OCI-LY7 (cell line): ENCODE results near the gene MSANTD1. TPM values are rescaled to one million over a fixed set of nuclear protein-coding genes. Genes with fewer than 3 reads are reported as not detected.

Source experiments
- BruUV-seq: library from RNA; stranded (reverse); fragments of 400-500 nt; replicated peaks from 2 replicates; lab custom pipeline; 2021; lab: Mats Ljungman, UMichigan
- CTCF ChIA-PET: fragments of 300-600 bp; sonication (Branson Sonifier 250); formaldehyde crosslinking; loops from one replicate; lab custom pipeline; 2022; ENCODE audit warnings: antibody characterized with exemption; ENCODE audit not compliant: unreplicated experiment; lab: Charles Lee
- POLR2A ChIA-PET: fragments of 300-600 bp; sonication (Branson Sonifier 250); formaldehyde crosslinking; loops from one replicate; lab custom pipeline; 2022; ENCODE audit warnings: antibody characterized with exemption; lab: Charles Lee
- DNase-seq: peaks from one replicate; pipeline ENCODE4 v3.0.0-alpha.2; 2015; ENCODE audit warnings: low spot score
- H2AFZ ChIP-seq: fragments of 200-600 bp; sonication (generic), shearing (Covaris generic); 2 replicates; pipeline ENCODE4 v1.6.1; 2014; ENCODE audit warnings: mild to moderate bottlenecking, antibody characterized with exemption, low read length, moderate library complexity
- H3K27ac ChIP-seq: fragments of 200-600 bp; sonication (generic); 2 replicates; pipeline ENCODE4 v1.5.1; 2014; ENCODE audit warnings: mixed run types, low read depth, mild to moderate bottlenecking, moderate library complexity, low read length, inconsistent platforms; ENCODE audit not compliant: poor library complexity, severe bottlenecking
- H3K36me3 ChIP-seq: fragments of 200-600 bp; sonication (generic); 2 replicates; pipeline ENCODE4 v1.6.1; 2014; ENCODE audit warnings: mild to moderate bottlenecking, antibody characterized with exemption, low read length, moderate library complexity, mixed read lengths; ENCODE audit not compliant: insufficient read depth
- H3K4me1 ChIP-seq: fragments of 200-600 bp; sonication (generic); 2 replicates; pipeline ENCODE4 v1.5.1; 2014; ENCODE audit warnings: mild to moderate bottlenecking, low read length; ENCODE audit not compliant: insufficient read depth, poor library complexity, severe bottlenecking
- H3K4me2 ChIP-seq: fragments of 200-600 bp; sonication (generic); 2 replicates; pipeline ENCODE4 v1.6.1; 2014; ENCODE audit warnings: mild to moderate bottlenecking, low read length
- H3K4me3 ChIP-seq: fragments of 200-600 bp; sonication (generic); 2 replicates; pipeline ENCODE4 v1.5.1; 2014; ENCODE audit warnings: mild to moderate bottlenecking, low read depth, low read length; ENCODE audit not compliant: poor library complexity, severe bottlenecking
- H3K79me2 ChIP-seq: fragments of 200-600 bp; sonication (generic); 2 replicates; pipeline ENCODE4 v1.6.1; 2016; ENCODE audit warnings: low read depth, mild to moderate bottlenecking, low read length, moderate library complexity, mixed read lengths; ENCODE audit not compliant: insufficient read depth
- H3K9me2 ChIP-seq: fragments of 200-600 bp; sonication (generic); 2 replicates; pipeline ENCODE4 v1.6.1; 2016; ENCODE audit warnings: mild to moderate bottlenecking, low read length, mixed read lengths; ENCODE audit not compliant: insufficient read depth
- H3K9me3 ChIP-seq: fragments of 200-600 bp; sonication (generic); 2 replicates; pipeline ENCODE4 v1.6.1; 2014; ENCODE audit warnings: mild to moderate bottlenecking, mixed run types, low read length, mixed read lengths
- H4K20me1 ChIP-seq: fragments of 200-600 bp; sonication (generic); 2 replicates; pipeline ENCODE4 v1.6.1; 2014; ENCODE audit warnings: mild to moderate bottlenecking, antibody characterized with exemption, low read length, moderate library complexity, mixed read lengths; ENCODE audit not compliant: insufficient read depth
- EZH2phosphoT487 ChIP-seq: fragments of 200-600 bp; sonication (generic); IDR thresholded peaks from 2 replicates; pipeline ENCODE4 v1.6.1; 2018; ENCODE audit warnings: low read depth, borderline replicate concordance, mild to moderate bottlenecking, mixed run types, antibody characterized with exemption, low read length, moderate library complexity, mixed read lengths
- intact Hi-C: fragments of 100-400 bp; cut with micrococcal nuclease; formaldehyde crosslinking; loops from one replicate; pipeline ENCODE4 v1.10.0; 2022; ENCODE audit not compliant: unreplicated experiment
- total RNA-seq, 2 experiments: library from RNA; depleted of rRNA in 1 of 2; stranded (reverse); fragments of >200 nt in 1 of 2; shearing (Covaris generic) in 1 of 2; gene quantifications; 2 replicates each; pipeline ENCODE4 v1.2.3, GENCODE V29; 2014 to 2022
- TF ChIP-seq, protein P1 (sequence below): fragments of 200-600 bp; sonication (generic); conservative IDR thresholded peaks from 2 replicates; pipeline ENCODE4 v1.5.1; 2014; ENCODE audit warnings: mild to moderate bottlenecking, antibody characterized with exemption, low read length, moderate library complexity, mixed read lengths

Gene MSANTD1
- total RNA-seq, 2 experiments from 2014 or later = 0.13 to 1.0 TPM

DNA sequence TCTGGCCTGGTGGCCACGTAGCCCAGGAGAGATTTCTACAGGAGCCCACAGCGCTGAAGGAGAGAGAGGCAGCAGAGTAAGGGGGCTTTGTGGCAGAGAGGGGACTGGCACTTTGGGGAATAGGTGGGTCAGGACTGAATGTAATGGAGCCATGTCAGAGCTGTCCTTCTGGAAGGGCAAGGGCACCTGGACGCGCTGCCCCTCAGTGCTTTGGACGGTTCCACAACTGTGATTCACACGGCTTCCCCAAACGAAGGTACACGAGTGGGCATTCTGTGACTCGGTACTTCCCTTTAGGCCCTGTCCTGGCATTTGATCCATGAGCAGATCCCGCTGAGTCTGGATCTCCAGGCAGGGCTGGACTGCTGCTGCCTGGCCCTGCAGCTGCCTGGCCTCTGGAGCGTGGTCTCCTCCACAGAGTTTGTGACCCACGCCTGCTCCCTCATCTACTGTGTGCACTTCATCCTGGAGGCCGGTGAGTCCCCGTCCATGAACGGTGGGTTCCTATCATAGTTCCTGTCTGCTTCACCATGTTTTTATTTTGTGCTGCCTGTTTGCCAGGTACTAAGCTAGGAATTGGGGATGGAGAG, 35.2 kb upstream of the MSANTD1 start:
- H3K4me3 ChIP-seq = no peak overlapping the region
- peaks cover 84% of the 10 kb centered on the region for H3K36me3 ChIP-seq
- no peaks in the 10 kb centered on the region for H3K9me2 ChIP-seq
- H3K9me3 ChIP-seq = no peaks in the 10 kb centered on the region
- H2AFZ ChIP-seq = no peak overlapping the region
- TF ChIP-seq EZH2phosphoT487 = no peak
- TF ChIP-seq, protein P1, sequence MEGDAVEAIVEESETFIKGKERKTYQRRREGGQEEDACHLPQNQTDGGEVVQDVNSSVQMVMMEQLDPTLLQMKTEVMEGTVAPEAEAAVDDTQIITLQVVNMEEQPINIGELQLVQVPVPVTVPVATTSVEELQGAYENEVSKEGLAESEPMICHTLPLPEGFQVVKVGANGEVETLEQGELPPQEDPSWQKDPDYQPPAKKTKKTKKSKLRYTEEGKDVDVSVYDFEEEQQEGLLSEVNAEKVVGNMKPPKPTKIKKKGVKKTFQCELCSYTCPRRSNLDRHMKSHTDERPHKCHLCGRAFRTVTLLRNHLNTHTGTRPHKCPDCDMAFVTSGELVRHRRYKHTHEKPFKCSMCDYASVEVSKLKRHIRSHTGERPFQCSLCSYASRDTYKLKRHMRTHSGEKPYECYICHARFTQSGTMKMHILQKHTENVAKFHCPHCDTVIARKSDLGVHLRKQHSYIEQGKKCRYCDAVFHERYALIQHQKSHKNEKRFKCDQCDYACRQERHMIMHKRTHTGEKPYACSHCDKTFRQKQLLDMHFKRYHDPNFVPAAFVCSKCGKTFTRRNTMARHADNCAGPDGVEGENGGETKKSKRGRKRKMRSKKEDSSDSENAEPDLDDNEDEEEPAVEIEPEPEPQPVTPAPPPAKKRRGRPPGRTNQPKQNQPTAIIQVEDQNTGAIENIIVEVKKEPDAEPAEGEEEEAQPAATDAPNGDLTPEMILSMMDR = no peak
- no peak overlapping the region for H3K4me2 ChIP-seq
- POLR2A ChIA-PET = no interaction called here
- no peak for DNase-seq
- H4K20me1 ChIP-seq = no peaks in the 10 kb centered on the region
- no peak overlapping the region for H3K27ac ChIP-seq
- H3K4me1 ChIP-seq = no peaks in the 10 kb centered on the region
- BruUV-seq = no TSS peak
- no peaks in the 10 kb centered on the region for H3K79me2 ChIP-seq
- CTCF ChIA-PET = no interaction called here
- intact Hi-C loops = no loop called here

DNA sequence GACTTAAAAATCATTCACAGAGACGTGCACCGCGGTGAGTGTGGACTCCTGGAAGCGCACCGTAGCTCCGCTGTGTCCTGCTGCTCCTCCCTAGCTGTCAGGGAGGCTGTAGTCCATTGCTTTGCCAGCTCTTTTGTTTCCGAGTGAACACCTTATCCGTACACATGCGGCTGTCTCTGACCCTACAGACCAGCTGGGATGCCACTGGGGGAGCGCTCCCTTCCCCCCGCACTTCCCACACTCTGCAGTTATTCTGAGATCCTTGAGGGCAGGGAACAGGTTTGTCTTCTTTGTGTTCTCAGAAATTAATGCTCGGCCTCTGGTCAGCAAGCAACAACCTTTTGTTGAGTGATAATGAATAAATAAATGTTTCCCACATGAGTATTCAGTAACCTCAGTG, 33.7 kb upstream of the MSANTD1 start:
- H3K4me2 ChIP-seq = no peak overlapping the region
- ChIA-PET POLR2A (no interaction called here), CTCF (no interaction called here)
- no peaks in the 10 kb centered on the region for H3K9me3 ChIP-seq
- no peaks in the 10 kb centered on the region for H3K4me1 ChIP-seq
- BruUV-seq = no TSS peak
- TF ChIP-seq EZH2phosphoT487 = no peak
- TF ChIP-seq, protein P1 = no peak
- peaks cover 84% of the 10 kb centered on the region for H3K36me3 ChIP-seq
- no peaks in the 10 kb centered on the region for H3K9me2 ChIP-seq
- H3K79me2 ChIP-seq = no peaks in the 10 kb centered on the region
- no peak for DNase-seq
- H3K27ac ChIP-seq = no peak overlapping the region
- H2AFZ ChIP-seq = no peak overlapping the region
- no peak overlapping the region for H3K4me3 ChIP-seq
- intact Hi-C loops = no loop called here
- H4K20me1 ChIP-seq = no peaks in the 10 kb centered on the region

DNA sequence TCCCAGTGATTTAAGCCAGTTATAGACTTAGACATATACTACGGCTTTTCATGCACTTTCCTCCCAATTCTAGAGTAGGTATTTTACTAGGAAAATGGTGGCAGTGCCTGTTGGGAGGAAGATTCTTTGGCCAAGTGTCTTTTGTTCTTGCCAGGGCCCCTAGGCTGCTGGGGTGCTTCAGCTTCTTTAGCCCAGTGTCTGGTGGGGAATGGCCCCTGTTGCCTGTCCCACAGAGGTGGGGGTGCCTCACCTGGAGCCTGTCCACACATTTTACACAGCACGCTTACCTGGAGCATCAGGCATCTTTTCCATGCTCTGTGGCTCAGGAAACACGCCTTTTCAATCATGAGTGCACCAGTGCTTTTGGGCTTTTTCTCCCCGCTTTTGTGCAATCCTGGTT, 33.2 kb upstream of the MSANTD1 start:
- Histone ChIP-seq H3K36me3 (peaks cover 84% of the 10 kb centered on the region), H3K9me3 (no peaks in the 10 kb centered on the region), H3K4me3 (no peak overlapping the region), H3K4me2 (no peak overlapping the region), H2AFZ (no peak overlapping the region), H3K4me1 (no peaks in the 10 kb centered on the region), H3K27ac (no peak overlapping the region), H4K20me1 (no peaks in the 10 kb centered on the region), H3K9me2 (no peaks in the 10 kb centered on the region), H3K79me2 (no peaks in the 10 kb centered on the region)
- ChIA-PET CTCF (no interaction called here), POLR2A (no interaction called here)
- TF ChIP-seq EZH2phosphoT487 = no peak
- TF ChIP-seq, protein P1 = no peak
- no peak for DNase-seq
- TSS peak; percentile 17 for BruUV-seq
- intact Hi-C loops = no loop called here
